H9 (cell line): ENCODE measurements around the gene ZNF836. TPM values are rescaled to one million over a fixed set of nuclear protein-coding genes. Genes with fewer than 3 reads are reported as not detected.

Experiments used
- DNase-seq: peaks from one replicate; pipeline ENCODE4 v3.0.0-alpha.2; 2017
- H2AFZ ChIP-seq: one replicate; pipeline ENCODE4 v1.6.1; 2013; ENCODE audit warnings: mild to moderate bottlenecking, low read length, control low read depth, moderate library complexity
- H2AK5ac ChIP-seq: 2 replicates; pipeline ENCODE4 v1.6.1; 2013; ENCODE audit warnings: low read length, control low read depth, mixed read lengths; ENCODE audit not compliant: insufficient read length
- H2BK120ac ChIP-seq: one replicate; pipeline ENCODE4 v1.6.1; 2013; ENCODE audit warnings: low read depth, mild to moderate bottlenecking, low read length, control low read depth, inconsistent platforms; ENCODE audit not compliant: poor library complexity, severe bottlenecking
- H2BK12ac ChIP-seq: 2 replicates; pipeline ENCODE4 v1.6.1; 2013; ENCODE audit warnings: low read length, control low read depth, mixed read lengths, low read depth; ENCODE audit not compliant: insufficient read length
- H2BK15ac ChIP-seq: 2 replicates; pipeline ENCODE4 v1.6.1; 2013; ENCODE audit warnings: low read depth, low read length, control low read depth
- H2BK20ac ChIP-seq: one replicate; pipeline ENCODE4 v1.6.1; 2013; ENCODE audit warnings: low read depth, mild to moderate bottlenecking, low read length, control low read depth, inconsistent platforms; ENCODE audit not compliant: poor library complexity, severe bottlenecking
- H2BK5ac ChIP-seq: 2 replicates; pipeline ENCODE4 v1.6.1; 2013; ENCODE audit warnings: low read length, control low read depth, mixed read lengths; ENCODE audit not compliant: insufficient read length
- H3K14ac ChIP-seq: 2 replicates; pipeline ENCODE4 v1.6.1; 2013; ENCODE audit warnings: low read length, control low read depth; ENCODE audit not compliant: insufficient read depth
- H3K18ac ChIP-seq: 2 replicates; pipeline ENCODE4 v1.6.1; 2013; ENCODE audit warnings: low read depth, mild to moderate bottlenecking, mixed read lengths, low read length, control low read depth; ENCODE audit not compliant: insufficient read length
- H3K23ac ChIP-seq: 2 replicates; pipeline ENCODE4 v1.6.1; 2013; ENCODE audit warnings: low read length, control low read depth, mixed read lengths, low read depth; ENCODE audit not compliant: insufficient read length
- H3K23me2 ChIP-seq: 2 replicates; pipeline ENCODE4 v1.6.1; 2013; ENCODE audit warnings: low read depth, mild to moderate bottlenecking, mixed read lengths, low read length, control low read depth; ENCODE audit not compliant: insufficient read length, poor library complexity, severe bottlenecking
- H3K27ac ChIP-seq: 2 replicates; pipeline ENCODE4 v1.5.1; 2013; ENCODE audit warnings: low read length, control low read depth, mixed read lengths, low read depth; ENCODE audit not compliant: insufficient read length
- H3K27me3 ChIP-seq: 2 replicates; pipeline ENCODE4 v1.6.1; 2013; ENCODE audit warnings: low read length, control low read depth, inconsistent platforms; ENCODE audit not compliant: insufficient read depth
- H3K4ac ChIP-seq: 2 replicates; pipeline ENCODE4 v1.6.1; 2013; ENCODE audit warnings: low read depth, mild to moderate bottlenecking, control low read depth, inconsistent platforms, low read length, moderate library complexity
- H3K4me1 ChIP-seq: 2 replicates; pipeline ENCODE4 v1.6.1; 2013; ENCODE audit warnings: low read length, control low read depth, inconsistent platforms; ENCODE audit not compliant: insufficient read depth
- H3K4me2 ChIP-seq: 2 replicates; pipeline ENCODE4 v1.6.1; 2013; ENCODE audit warnings: low read length, control low read depth, mixed read lengths; ENCODE audit not compliant: insufficient read length, insufficient read depth
- H3K56ac ChIP-seq: 2 replicates; pipeline ENCODE4 v1.6.1; 2013; ENCODE audit warnings: low read depth, mild to moderate bottlenecking, mixed read lengths, low read length, control low read depth; ENCODE audit not compliant: insufficient read length
- H3K79me1 ChIP-seq: 2 replicates; pipeline ENCODE4 v1.6.1; 2013; ENCODE audit warnings: low read depth, mild to moderate bottlenecking, moderate library complexity, low read length, control low read depth, inconsistent platforms; ENCODE audit not compliant: insufficient read depth, poor library complexity, severe bottlenecking
- H3K79me2 ChIP-seq: 2 replicates; pipeline ENCODE4 v1.6.1; 2013; ENCODE audit warnings: low read length, control low read depth, inconsistent platforms; ENCODE audit not compliant: insufficient read depth
- H3K9ac ChIP-seq: 2 replicates; pipeline ENCODE4 v1.6.1; 2013; ENCODE audit warnings: low read length, control low read depth, mixed read lengths; ENCODE audit not compliant: insufficient read length; ENCODE audit errors: extremely low read depth
- H3K9me3 ChIP-seq: one replicate; pipeline ENCODE4 v1.6.1; 2013; ENCODE audit warnings: low read depth, low read length, inconsistent platforms; ENCODE audit not compliant: control insufficient read depth
- H3T11ph ChIP-seq: one replicate; pipeline ENCODE4 v1.6.1; 2013; ENCODE audit warnings: mild to moderate bottlenecking, low read length, control low read depth, inconsistent platforms
- H4K20me1 ChIP-seq: one replicate; pipeline ENCODE4 v1.6.1; 2013; ENCODE audit not compliant: control insufficient read depth, insufficient read length, insufficient read depth
- H4K5ac ChIP-seq: 2 replicates; pipeline ENCODE4 v1.6.1; 2013; ENCODE audit warnings: low read depth, mild to moderate bottlenecking, mixed read lengths, low read length, control low read depth; ENCODE audit not compliant: insufficient read length
- H4K8ac ChIP-seq: replicated peaks from 2 replicates; pipeline ENCODE4 v1.6.1; 2013; ENCODE audit warnings: low read length, control low read depth, mixed read lengths, low read depth; ENCODE audit not compliant: insufficient read length
- H4K91ac ChIP-seq: 2 replicates; pipeline ENCODE4 v1.6.1; 2013; ENCODE audit warnings: low read depth, mild to moderate bottlenecking, moderate library complexity, mixed read lengths, low read length, control low read depth; ENCODE audit not compliant: insufficient read length
- H3K27ac Mint-ChIP-seq, 3 experiments: 2 replicates in 2 of 3; 3 replicates in 1 of 3; pipeline ENCODE4 v1.8.0; 2020 to 2021; ENCODE audit warnings: mixed read lengths in 3 of 3, mild to moderate bottlenecking in 1 of 3, moderate library complexity in 1 of 3
- H3K27me3 Mint-ChIP-seq: 2 replicates; pipeline ENCODE4 v1.8.0; 2021; ENCODE audit warnings: low read depth, mild to moderate bottlenecking, moderate library complexity, mixed read lengths
- H3K36me3 Mint-ChIP-seq, 3 experiments: 2 replicates in 2 of 3; 3 replicates in 1 of 3; pipeline ENCODE4 v1.8.0; 2020 to 2021; ENCODE audit warnings: low read depth in 3 of 3, mixed read lengths in 3 of 3; ENCODE audit not compliant: insufficient read depth in 1 of 3
- H3K4me1 Mint-ChIP-seq, 2 experiments: 2 replicates each; pipeline ENCODE4 v1.8.0; 2020; ENCODE audit warnings: mixed read lengths in 2 of 2
- H3K4me3 Mint-ChIP-seq, 2 experiments: 2 replicates in 1 of 2; 3 replicates in 1 of 2; pipeline ENCODE4 v1.8.0; 2020 to 2021; ENCODE audit warnings: mild to moderate bottlenecking in 2 of 2, mixed read lengths in 2 of 2, moderate library complexity in 1 of 2
- H3K9me3 Mint-ChIP-seq, 2 experiments: 2 replicates in 1 of 2; 3 replicates in 1 of 2; pipeline ENCODE4 v1.8.0; 2020; ENCODE audit warnings: mild to moderate bottlenecking in 2 of 2, mixed read lengths in 2 of 2, moderate library complexity in 1 of 2
- WGBS: extraction: QIAGEN DNeasy Blood & Tissue Kit; methylation state at CpG from one replicate; pipeline ENCODE4 v1.1.7; 2013; ENCODE audit warnings: missing lambda C conversion rate, low lambda C conversion rate, mixed read lengths; ENCODE audit not compliant: insufficient read length; ENCODE audit errors: extremely low coverage; 5-methylcytosine and 5-hydroxymethylcytosine counted together
- total RNA-seq: library from RNA; stranded (reverse); gene quantifications from 2 replicates; pipeline ENCODE4 v1.2.1, GENCODE V29; 2021
- TF ChIP-seq, protein P1 (sequence below): fragments of 200-600 bp; sonication (generic); conservative IDR thresholded peaks from 3 replicates; pipeline ENCODE4 v1.8.0; 2021; ENCODE audit warnings: antibody characterized with exemption, mild to moderate bottlenecking

The ZNF836 gene
- total RNA-seq, 1 experiment from 2014 or later = 17.4 TPM

DNA sequence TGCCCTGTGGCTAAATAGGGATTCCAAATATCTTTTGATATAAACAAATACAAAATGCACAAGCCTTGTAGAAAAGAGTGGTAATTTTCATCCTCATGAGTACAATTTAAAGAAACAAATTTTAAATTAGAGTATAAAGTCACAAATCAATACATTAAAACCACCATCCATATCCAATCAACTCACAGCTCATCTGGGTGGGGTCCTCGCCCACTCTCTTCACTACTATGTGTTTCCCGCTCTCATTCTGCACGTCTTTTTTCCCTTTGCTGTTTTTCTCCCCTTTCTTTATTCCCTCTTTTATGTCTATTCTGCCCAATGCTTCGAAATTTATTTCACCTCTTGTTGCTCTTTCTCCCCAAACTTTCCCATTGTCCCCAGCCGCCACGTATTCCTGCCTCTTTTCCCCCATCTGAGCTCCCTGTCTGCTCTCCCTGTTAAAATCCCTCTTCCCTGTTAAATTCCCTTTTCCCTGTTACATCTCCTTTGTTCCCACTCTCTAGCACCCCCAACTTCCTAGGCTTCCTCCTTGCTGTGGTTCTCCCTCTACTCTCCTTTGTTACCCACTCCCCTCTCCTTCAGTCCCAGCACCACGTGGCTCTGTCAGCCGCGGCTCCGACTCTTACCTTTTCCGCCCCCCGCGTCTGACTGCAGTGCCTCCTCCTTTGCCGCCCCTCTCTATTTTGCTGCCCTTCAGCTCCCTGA, 33.0 kb downstream of the ZNF836 start:
- no peak overlapping the region for H4K8ac ChIP-seq
- no peak overlapping the region for H2AFZ ChIP-seq
- H4K20me1 ChIP-seq = peaks cover 2% of the 10 kb centered on the region
- peak overlapping the region; percentile 73 to 98 (median 98) for H3K27ac Mint-ChIP-seq
- no CpG with 5 or more reads among the region's 14 CpGs for WGBS
- H3K79me2 ChIP-seq = peaks cover 16% of the 10 kb centered on the region; the same call in 1 of the 2 replicates
- no peak overlapping the region; the same call in 1 of the 2 replicates for H3K4ac ChIP-seq
- H2AK5ac ChIP-seq = no peak overlapping the region
- no peak overlapping the region for H2BK15ac ChIP-seq
- H2BK12ac ChIP-seq = no peak overlapping the region
- H3K14ac ChIP-seq = peak overlapping the region; percentile 62; the same call in 1 of the 2 replicates
- H3T11ph ChIP-seq = peak overlapping the region; percentile 20
- H3K36me3 Mint-ChIP-seq = peaks cover 38 to 51% (median 49%) of the 10 kb centered on the region in 3 experiments
- H3K56ac ChIP-seq = no peak overlapping the region
- H3K18ac ChIP-seq = peak overlapping the region; percentile 72
- H3K9me3 Mint-ChIP-seq = peaks cover 21 to 52% of the 10 kb centered on the region in 2 experiments
- no peaks in the 10 kb centered on the region for H3K27me3 ChIP-seq
- H3K4me1 Mint-ChIP-seq = peaks cover 13 to 20% of the 10 kb centered on the region in 2 experiments
- H2BK20ac ChIP-seq = no peak overlapping the region
- DNase-seq = peak; percentile 69
- H3K4me3 Mint-ChIP-seq = peak overlapping the region; percentile 94 to 95
- H3K23me2 ChIP-seq = peaks cover 14% of the 10 kb centered on the region
- no peaks in the 10 kb centered on the region for H3K79me1 ChIP-seq
- H3K4me1 ChIP-seq = no peaks in the 10 kb centered on the region
- H3K9ac ChIP-seq = peak overlapping the region; percentile 81
- TF ChIP-seq, protein P1, sequence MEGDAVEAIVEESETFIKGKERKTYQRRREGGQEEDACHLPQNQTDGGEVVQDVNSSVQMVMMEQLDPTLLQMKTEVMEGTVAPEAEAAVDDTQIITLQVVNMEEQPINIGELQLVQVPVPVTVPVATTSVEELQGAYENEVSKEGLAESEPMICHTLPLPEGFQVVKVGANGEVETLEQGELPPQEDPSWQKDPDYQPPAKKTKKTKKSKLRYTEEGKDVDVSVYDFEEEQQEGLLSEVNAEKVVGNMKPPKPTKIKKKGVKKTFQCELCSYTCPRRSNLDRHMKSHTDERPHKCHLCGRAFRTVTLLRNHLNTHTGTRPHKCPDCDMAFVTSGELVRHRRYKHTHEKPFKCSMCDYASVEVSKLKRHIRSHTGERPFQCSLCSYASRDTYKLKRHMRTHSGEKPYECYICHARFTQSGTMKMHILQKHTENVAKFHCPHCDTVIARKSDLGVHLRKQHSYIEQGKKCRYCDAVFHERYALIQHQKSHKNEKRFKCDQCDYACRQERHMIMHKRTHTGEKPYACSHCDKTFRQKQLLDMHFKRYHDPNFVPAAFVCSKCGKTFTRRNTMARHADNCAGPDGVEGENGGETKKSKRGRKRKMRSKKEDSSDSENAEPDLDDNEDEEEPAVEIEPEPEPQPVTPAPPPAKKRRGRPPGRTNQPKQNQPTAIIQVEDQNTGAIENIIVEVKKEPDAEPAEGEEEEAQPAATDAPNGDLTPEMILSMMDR = no peak
- no peaks in the 10 kb centered on the region for H3K9me3 ChIP-seq
- no peak overlapping the region for H2BK120ac ChIP-seq
- no peaks in the 10 kb centered on the region for H3K27me3 Mint-ChIP-seq
- no peak overlapping the region for H4K91ac ChIP-seq
- no peak overlapping the region for H3K23ac ChIP-seq
- H2BK5ac ChIP-seq = no peak overlapping the region
- peak overlapping the region; percentile 56 for H3K4me2 ChIP-seq
- H4K5ac ChIP-seq = peak overlapping the region; percentile 83
- peak overlapping the region; percentile 5 for H3K27ac ChIP-seq
